Ovary (tissue), 3 donors: ENCODE results near the gene CCDC80.

ENCODE experiments used
- CTCF ChIP-seq, 3 donors: fragments of 450-650 bp in 2 of 3; fragments of 200-600 bp in 1 of 3; IDR thresholded peaks; one replicate each; pipeline versions ENCODE4 v1.5.1 to v1.8.0; 2016 to 2022; ENCODE audit warnings: antibody characterized with exemption in 3 of 3, mild to moderate bottlenecking in 1 of 3
- POLR2A ChIP-seq: fragments of 450-650 bp; IDR thresholded peaks from one replicate; pipeline ENCODE4 v1.6.1; 2017; ENCODE audit warnings: antibody characterized with exemption, mild to moderate bottlenecking, moderate library complexity
- donor health status: DM: no; HTN: no; CAD: no.

GRCh38 chr3:112611752-112612515, 29.0 kb downstream of the CCDC80 start:
- no peak for TF ChIP-seq CTCF (IDR thresholded peaks at IDR 0.05)
- TF ChIP-seq POLR2A: no peak
